Bronchial epithelial cell (primary cell): ENCODE measurements around the gene EFNA5. TPM values are rescaled to one million over a fixed set of nuclear protein-coding genes. Genes with fewer than 3 reads are reported as not detected.

Experiments
- DNase-seq: peaks from one replicate; pipeline ENCODE4 v3.0.0-alpha.2; 2010; ENCODE audit warnings: low read depth
- FAIRE-seq: peaks from 2 replicates; lab custom pipeline; 2011; peaks lifted over from hg19 to GRCh38; lab: Jason Lieb, UNC
- H3K27me3 ChIP-seq: 2 replicates; pipeline ENCODE4 v1.5.1; 2011; ENCODE audit warnings: low read length; ENCODE audit not compliant: control insufficient read depth, insufficient read depth
- H3K36me3 ChIP-seq: 2 replicates; pipeline ENCODE4 v1.5.1; 2011; ENCODE audit warnings: low read length; ENCODE audit not compliant: control insufficient read depth, insufficient read depth
- H3K4me3 ChIP-seq: 2 replicates; pipeline ENCODE4 v1.5.1; 2011; ENCODE audit warnings: mild to moderate bottlenecking, low read depth, low read length, control low read depth
- total RNA-seq: library from RNA; depleted of rRNA; stranded (reverse); fragments of >200 nt; gene quantifications from 2 replicates; pipeline ENCODE4 v1.2.1, GENCODE V29; 2014
- TF ChIP-seq, protein P1 (sequence below): IDR thresholded peaks from 2 replicates; pipeline ENCODE4 v1.5.1; 2011; ENCODE audit warnings: mild to moderate bottlenecking, moderate library complexity, low read length, control low read depth, inconsistent platforms; ENCODE audit not compliant: insufficient read depth, severe bottlenecking

Gene EFNA5
- total RNA-seq, 1 donor from 2014 or later = 3.9 TPM

DNA sequence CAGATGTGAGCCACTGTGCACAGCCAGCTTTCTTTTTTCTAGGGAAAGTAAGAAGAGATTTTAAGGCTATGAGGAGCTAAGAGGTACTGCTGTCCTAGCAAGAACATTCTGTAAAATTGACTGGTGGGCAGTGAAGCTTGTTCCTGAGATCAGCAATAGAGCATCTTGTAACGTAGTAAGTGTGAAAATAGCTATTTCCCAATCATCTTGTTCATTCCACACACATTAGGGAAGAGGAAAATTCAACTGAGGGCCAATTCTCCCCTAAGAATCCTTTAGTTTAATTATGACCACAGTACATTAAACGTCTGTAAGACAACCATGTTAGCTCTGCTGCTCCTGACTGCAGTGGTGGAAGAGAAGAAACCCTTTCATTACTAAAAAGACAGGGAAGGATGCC, 246.2 kb downstream of the EFNA5 start:
- FAIRE-seq (no peak), DNase-seq (no peak)
- H3K27me3 ChIP-seq = no peaks in the 10 kb centered on the region
- TF ChIP-seq, protein P1, sequence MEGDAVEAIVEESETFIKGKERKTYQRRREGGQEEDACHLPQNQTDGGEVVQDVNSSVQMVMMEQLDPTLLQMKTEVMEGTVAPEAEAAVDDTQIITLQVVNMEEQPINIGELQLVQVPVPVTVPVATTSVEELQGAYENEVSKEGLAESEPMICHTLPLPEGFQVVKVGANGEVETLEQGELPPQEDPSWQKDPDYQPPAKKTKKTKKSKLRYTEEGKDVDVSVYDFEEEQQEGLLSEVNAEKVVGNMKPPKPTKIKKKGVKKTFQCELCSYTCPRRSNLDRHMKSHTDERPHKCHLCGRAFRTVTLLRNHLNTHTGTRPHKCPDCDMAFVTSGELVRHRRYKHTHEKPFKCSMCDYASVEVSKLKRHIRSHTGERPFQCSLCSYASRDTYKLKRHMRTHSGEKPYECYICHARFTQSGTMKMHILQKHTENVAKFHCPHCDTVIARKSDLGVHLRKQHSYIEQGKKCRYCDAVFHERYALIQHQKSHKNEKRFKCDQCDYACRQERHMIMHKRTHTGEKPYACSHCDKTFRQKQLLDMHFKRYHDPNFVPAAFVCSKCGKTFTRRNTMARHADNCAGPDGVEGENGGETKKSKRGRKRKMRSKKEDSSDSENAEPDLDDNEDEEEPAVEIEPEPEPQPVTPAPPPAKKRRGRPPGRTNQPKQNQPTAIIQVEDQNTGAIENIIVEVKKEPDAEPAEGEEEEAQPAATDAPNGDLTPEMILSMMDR = no peak
- no peak overlapping the region for H3K4me3 ChIP-seq
- peaks cover 3% of the 10 kb centered on the region for H3K36me3 ChIP-seq

DNA sequence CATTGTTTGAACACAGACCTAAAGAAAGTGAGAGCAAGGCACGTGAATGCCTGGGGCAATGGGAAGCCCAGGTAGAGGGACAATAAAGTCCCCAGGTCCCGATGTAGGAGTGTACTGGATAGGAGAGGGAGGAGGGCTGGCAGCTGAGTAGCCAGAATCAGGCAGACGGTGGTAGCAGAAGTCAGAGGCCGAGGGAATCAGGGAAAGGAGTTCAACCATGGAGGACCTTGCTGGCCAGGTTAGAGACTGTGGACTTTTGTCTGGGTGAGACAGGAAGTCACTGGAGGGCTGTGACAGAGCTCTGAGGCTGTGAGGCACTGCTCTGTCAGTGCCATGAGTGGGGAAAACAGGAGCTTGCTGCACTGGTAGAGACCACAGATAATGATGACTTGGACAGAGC, 248.2 kb downstream of the EFNA5 start:
- no peak overlapping the region for H3K4me3 ChIP-seq
- H3K36me3 ChIP-seq = peaks cover 3% of the 10 kb centered on the region
- H3K27me3 ChIP-seq = no peaks in the 10 kb centered on the region
- FAIRE-seq (no peak), DNase-seq (no peak)
- TF ChIP-seq, protein P1 = no peak

DNA sequence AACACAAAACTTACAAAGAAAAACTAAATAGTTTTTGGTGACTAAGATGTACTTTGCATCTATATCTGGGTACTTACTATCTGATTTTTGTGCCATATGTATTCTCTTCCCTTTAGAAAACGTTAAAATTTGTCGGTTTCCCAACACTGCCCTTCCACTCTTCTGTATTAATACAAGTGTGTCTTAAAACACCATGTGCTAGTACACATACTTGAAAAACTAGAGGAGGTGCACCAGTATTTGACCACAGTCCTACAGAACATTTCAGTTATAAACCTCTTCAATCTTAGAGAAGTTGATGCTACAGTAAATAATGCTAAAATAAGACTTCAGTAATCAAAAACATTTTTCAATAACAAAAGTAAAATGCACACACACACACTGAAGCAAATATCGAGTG, 251.2 kb downstream of the EFNA5 start:
- peaks cover 3% of the 10 kb centered on the region for H3K36me3 ChIP-seq
- TF ChIP-seq, protein P1 = no peak
- no peak overlapping the region for H3K4me3 ChIP-seq
- no peak for FAIRE-seq
- no peak for DNase-seq
- H3K27me3 ChIP-seq = no peaks in the 10 kb centered on the region

DNA sequence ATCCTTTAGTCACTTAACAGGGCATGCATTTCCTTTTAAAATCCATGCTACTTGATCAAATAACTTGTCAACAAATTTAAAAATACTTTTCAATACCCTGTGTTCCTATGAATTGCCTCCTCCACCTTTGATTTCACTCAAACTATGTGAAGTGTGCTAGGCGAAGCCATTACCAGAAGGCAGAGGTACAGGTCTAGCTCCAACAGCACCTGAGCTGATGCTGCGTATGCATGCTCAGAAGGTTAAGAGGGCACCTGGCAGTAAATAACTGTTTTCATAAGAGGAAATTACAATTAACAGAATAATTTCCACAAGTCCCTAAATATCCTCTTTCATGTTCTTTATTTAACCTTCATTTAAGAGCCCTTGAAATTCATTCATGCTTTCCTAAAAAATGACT, 251.8 kb downstream of the EFNA5 start:
- Histone ChIP-seq H3K4me3 (no peak overlapping the region), H3K27me3 (no peaks in the 10 kb centered on the region), H3K36me3 (peaks cover 3% of the 10 kb centered on the region)
- no peak for FAIRE-seq
- no peak for DNase-seq
- TF ChIP-seq, protein P1 = no peak

DNA sequence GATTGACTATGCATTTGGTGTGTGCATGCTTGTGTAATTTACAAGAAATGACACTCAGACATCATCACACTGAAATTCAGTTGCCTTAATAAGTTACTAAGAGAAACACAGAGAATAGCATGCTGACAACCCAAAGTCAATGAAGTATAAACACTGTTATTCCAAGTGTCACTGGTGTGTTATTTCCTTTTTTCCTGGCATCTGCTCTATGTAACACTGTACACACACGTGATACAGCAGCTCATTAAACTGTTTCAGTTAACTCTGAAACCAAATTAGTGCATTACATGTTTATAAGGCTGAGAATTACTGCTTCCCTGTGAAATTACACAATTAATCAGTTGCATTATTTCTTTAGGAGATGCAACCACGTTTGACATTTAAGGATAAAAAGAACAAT, 252.7 kb downstream of the EFNA5 start:
- Histone ChIP-seq H3K4me3 (no peak overlapping the region), H3K27me3 (no peaks in the 10 kb centered on the region), H3K36me3 (peaks cover 3% of the 10 kb centered on the region)
- FAIRE-seq = no peak
- DNase-seq = no peak
- TF ChIP-seq, protein P1 = no peak

DNA sequence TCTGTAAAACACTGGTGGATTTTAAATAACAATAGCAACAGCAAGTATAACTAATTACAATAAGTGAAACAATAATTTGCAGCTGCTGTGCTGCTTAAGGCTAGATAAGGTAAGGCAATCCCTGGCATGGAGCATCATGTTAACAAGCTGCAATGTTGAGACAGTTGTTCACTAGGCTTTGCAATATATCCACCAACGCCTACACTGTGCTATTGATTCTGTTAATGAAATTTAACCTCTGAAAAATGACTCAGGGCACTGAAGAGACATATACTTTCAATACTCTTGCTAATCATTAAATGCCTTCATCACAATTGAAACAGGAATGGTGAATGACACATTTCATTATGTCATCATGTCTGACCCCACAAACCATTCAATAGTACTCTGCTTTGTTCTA, 255.0 kb downstream of the EFNA5 start:
- H3K27me3 ChIP-seq = no peaks in the 10 kb centered on the region
- no peak for FAIRE-seq
- no peak for DNase-seq
- H3K36me3 ChIP-seq = no peaks in the 10 kb centered on the region
- no peak overlapping the region for H3K4me3 ChIP-seq
- TF ChIP-seq, protein P1 = no peak
